Measurements from ENCODE around the gene MOCS3.

DNA sequence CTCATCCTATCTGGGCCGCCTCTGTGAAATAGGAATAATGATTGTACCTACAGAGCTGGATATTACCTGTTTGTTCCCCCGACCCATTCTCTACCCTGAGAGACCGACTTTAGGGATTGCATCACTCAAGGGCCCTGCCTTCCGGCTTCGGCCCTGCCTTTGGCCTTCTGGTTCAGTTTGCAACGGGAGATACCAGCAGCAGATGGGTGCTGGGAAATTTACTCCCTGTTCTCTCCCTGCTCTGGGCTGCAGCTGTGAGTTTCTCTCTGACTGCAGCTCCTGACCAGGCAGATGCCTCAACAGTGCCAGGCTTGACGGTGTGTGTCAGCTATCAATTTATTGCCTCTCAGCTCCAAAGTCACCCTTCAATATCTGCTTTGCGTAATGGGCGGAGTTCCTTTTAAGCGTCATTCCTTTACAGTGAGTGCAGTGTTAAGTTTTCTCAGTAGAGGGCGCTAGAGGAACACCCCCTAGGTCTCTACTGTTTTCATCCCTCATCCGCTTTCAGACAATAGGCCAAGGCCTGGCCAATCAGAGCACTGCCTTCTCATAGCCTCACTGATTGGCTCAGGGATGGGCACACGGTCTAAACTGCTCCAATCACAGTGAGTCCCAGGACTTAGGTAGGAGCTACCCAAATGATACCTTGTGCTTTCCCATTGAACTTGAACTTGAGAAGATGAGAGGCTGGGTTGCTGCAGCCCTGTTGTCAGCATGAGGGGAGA, 34.3 kb downstream of the MOCS3 start:
- TF ChIP-seq CTCF (IDR thresholded peaks at IDR 0.05) (peak; percentile 89), TCF7L2 (IDR thresholded peaks at IDR 0.05; ENCODE audit: low read depth, low read length) (no peak), REST (IDR thresholded peaks at IDR 0.05; ENCODE audit: insufficient read depth in 1 of 2, low read depth in 2 of 2, low read length in 1 of 2) (no peak), POLR2AphosphoS5 (IDR thresholded peaks at IDR 0.05; ENCODE audit: low read depth, low read length) (no peak)

All from Panc1 (cell line).